Right atrium auricular region (tissue), 2 donors: Measurements from ENCODE around the gene RCL1. TPM values are rescaled to one million over a fixed set of nuclear protein-coding genes. Genes with fewer than 3 reads are reported as not detected.

Experiments
- DNase-seq: peaks from one replicate; pipeline ENCODE4 v3.0.0-alpha.2; 2019; ENCODE audit warnings: low spot score
- H3K27ac ChIP-seq, 2 donors: fragments of 200-600 bp; sonication (generic); 1 replicate in 1 of 2; 2 replicates in 1 of 2; pipeline ENCODE4 v1.5.1; 2016 to 2019
- H3K27me3 ChIP-seq, 2 donors: fragments of 200-600 bp; sonication (generic); one replicate each; pipeline versions ENCODE4 v1.5.1 to v1.6.0; 2017 to 2019
- H3K36me3 ChIP-seq: fragments of 200-600 bp; sonication (generic); one replicate; pipeline ENCODE4 v1.5.1; 2016
- H3K4me1 ChIP-seq, 2 donors: fragments of 200-600 bp; sonication (generic); one replicate each; pipeline versions ENCODE4 v1.5.1 to v1.6.0; 2017 to 2019
- H3K4me3 ChIP-seq, 2 donors: fragments of 200-600 bp; sonication (generic); 1 replicate in 1 of 2; 2 replicates in 1 of 2; pipeline ENCODE4 v1.5.1; 2017 to 2019; ENCODE audit warnings: mild to moderate bottlenecking in 1 of 2, moderate library complexity in 1 of 2
- H3K9me3 ChIP-seq, 2 donors: fragments of 200-600 bp; sonication (generic); one replicate each; pipeline ENCODE4 v1.5.1; 2019
- total RNA-seq, 2 donors: library from RNA; depleted of rRNA; stranded (reverse); fragments of >200 nt; gene quantifications; one replicate each; pipeline ENCODE4 v1.1.0, GENCODE V29; 2016
- TF ChIP-seq, protein P1 (sequence below), 2 donors: fragments of 200-600 bp; sonication (generic); IDR thresholded peaks; one replicate each; pipeline ENCODE4 v1.5.1; 2019; ENCODE audit warnings: antibody characterized with exemption in 2 of 2

The RCL1 gene
- total RNA-seq, 2 donors from 2014 or later: 7.2 to 8.6 TPM

DNA sequence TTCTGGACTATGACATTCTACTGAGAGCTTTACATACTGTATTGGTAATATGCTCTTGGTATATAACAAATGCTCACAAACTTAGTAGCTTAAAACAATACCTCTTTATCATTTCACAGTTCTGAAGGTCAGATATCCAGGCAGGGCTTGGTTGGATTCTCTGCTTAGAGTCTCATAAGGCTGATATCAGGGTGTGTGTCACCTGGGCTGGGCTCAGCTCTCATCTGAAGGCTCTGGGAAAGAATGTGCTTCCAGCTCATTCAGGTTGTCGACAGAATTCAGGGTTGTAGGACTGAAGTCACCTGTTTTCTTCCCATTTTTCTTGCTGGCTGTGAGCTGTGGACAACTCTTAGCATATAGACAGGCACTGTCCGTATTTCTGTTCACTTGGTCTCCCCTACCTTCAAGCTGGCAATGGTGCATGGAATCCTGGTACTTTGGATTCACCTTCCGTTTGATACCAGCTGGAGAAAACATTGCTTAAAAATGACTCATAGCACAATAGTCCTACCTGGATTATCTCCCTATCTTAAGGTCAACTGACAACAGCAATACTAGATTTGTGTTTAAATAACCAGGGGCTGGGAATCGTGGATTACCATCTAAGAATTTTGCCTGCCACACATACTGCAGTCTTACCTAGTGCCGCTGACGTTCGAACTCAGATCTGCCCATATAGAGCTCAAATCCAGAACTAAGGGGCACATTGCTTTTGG, 69.2 kb downstream of the RCL1 start:
- Histone ChIP-seq H3K27me3 (no peaks in the 10 kb centered on the region), H3K36me3 (peaks cover 9% of the 10 kb centered on the region), H3K9me3 (no peaks in the 10 kb centered on the region), H3K27ac (no peak overlapping the region), H3K4me3 (no peak overlapping the region), H3K4me1 (peaks cover 0 to 4% of the 10 kb centered on the region in 2 donors)
- no peak for DNase-seq
- TF ChIP-seq, protein P1, sequence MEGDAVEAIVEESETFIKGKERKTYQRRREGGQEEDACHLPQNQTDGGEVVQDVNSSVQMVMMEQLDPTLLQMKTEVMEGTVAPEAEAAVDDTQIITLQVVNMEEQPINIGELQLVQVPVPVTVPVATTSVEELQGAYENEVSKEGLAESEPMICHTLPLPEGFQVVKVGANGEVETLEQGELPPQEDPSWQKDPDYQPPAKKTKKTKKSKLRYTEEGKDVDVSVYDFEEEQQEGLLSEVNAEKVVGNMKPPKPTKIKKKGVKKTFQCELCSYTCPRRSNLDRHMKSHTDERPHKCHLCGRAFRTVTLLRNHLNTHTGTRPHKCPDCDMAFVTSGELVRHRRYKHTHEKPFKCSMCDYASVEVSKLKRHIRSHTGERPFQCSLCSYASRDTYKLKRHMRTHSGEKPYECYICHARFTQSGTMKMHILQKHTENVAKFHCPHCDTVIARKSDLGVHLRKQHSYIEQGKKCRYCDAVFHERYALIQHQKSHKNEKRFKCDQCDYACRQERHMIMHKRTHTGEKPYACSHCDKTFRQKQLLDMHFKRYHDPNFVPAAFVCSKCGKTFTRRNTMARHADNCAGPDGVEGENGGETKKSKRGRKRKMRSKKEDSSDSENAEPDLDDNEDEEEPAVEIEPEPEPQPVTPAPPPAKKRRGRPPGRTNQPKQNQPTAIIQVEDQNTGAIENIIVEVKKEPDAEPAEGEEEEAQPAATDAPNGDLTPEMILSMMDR (IDR thresholded peaks at IDR 0.05): no peak

- Histone ChIP-seq H3K27me3 (no peaks in the 10 kb centered on the region), H3K4me1 (peaks cover 0 to 4% of the 10 kb centered on the region in 2 donors), H3K9me3 (no peaks in the 10 kb centered on the region), H3K4me3 (no peak overlapping the region), H3K27ac (no peak overlapping the region), H3K36me3 (peaks cover 9% of the 10 kb centered on the region)
- TF ChIP-seq, protein P1 (IDR thresholded peaks at IDR 0.05): no peak
- no peak for DNase-seq
These were observed 69.9 kb downstream of the RCL1 start for GRCh38 chr9:4862506-4863250.

- DNase-seq: no peak
- TF ChIP-seq, protein P1 (IDR thresholded peaks at IDR 0.05): no peak
- H3K4me3 ChIP-seq: no peak overlapping the region
- no peaks in the 10 kb centered on the region for H3K9me3 ChIP-seq
- no peaks in the 10 kb centered on the region for H3K27me3 ChIP-seq
- H3K36me3 ChIP-seq: peaks cover 9% of the 10 kb centered on the region
- no peak overlapping the region for H3K27ac ChIP-seq
- peaks cover 0 to 4% of the 10 kb centered on the region in 2 donors for H3K4me1 ChIP-seq
These were observed 71.5 kb downstream of the RCL1 start for GRCh38 chr9:4864234-4864661.

DNA sequence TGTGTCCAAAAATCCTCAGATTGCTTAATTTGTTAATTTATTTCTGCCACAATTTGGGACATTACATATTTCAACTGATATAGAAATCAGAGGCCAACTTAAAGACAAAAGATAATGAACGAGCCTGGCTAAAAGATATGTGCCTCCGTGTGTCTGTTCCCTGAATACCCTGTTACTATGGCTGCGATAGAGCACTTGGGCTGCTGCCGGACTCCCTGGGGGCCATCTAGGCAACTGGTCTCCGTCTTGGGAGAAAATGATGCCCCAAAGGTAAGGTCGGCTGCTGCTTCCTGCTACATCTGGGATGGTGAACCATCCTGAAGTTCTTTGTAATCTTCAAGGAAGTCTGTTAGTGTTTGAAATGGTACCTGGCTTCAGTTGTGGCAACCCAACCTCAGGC, 72.0 kb downstream of the RCL1 start:
- no peaks in the 10 kb centered on the region for H3K27me3 ChIP-seq
- no peak overlapping the region for H3K27ac ChIP-seq
- no peak for DNase-seq
- TF ChIP-seq, protein P1 (IDR thresholded peaks at IDR 0.05): no peak
- H3K4me1 ChIP-seq: peaks cover 0 to 4% of the 10 kb centered on the region in 2 donors
- no peaks in the 10 kb centered on the region for H3K9me3 ChIP-seq
- H3K36me3 ChIP-seq: peaks cover 9% of the 10 kb centered on the region
- no peak overlapping the region for H3K4me3 ChIP-seq

- peaks cover 3% of the 10 kb centered on the region for H3K36me3 ChIP-seq
- H3K27me3 ChIP-seq: no peaks in the 10 kb centered on the region
- no peak overlapping the region for H3K4me3 ChIP-seq
- H3K4me1 ChIP-seq: peaks cover 0 to 4% of the 10 kb centered on the region in 2 donors
- DNase-seq: no peak
- H3K27ac ChIP-seq: no peak overlapping the region
- H3K9me3 ChIP-seq: no peaks in the 10 kb centered on the region
- TF ChIP-seq, protein P1 (IDR thresholded peaks at IDR 0.05): no peak
These were observed 72.9 kb downstream of the RCL1 start for GRCh38 chr9:4865681-4866080.
